Immature natural killer cell (primary cell): ENCODE results near the gene ANKMY1. TPM values are rescaled to one million over a fixed set of nuclear protein-coding genes. Genes with fewer than 3 reads are reported as not detected.

Experiments used
- polyA plus RNA-seq, 3 donors: library from polyadenylated mRNA; unstranded; fragments of 300-500 nt; fragmentation: Illumina TruSeq; gene quantifications; one replicate each; pipeline ENCODE4 v1.2.3, GENCODE V29; 2021

ANKMY1 gene
- polyA plus RNA-seq, 3 donors from 2014 or later = 5.6 to 12.4 (median 7.3) TPM

Other genes with a start within 250 kb of the ANKMY1 start
- not detected for gene GPC1, start 122.3 kb downstream of the ANKMY1 start, polyA plus RNA-seq
- 10 to 100 TPM; 13.7 to 27.4 (median 27.4) TPM for gene DUSP28, start 2.4 kb upstream of the ANKMY1 start, polyA plus RNA-seq
- gene RNPEPL1, start 10.5 kb upstream of the ANKMY1 start, polyA plus RNA-seq = 10 to 100 TPM; 46.5 to 51.4 (median 49.9) TPM
- gene CAPN10, start 28.7 kb upstream of the ANKMY1 start, polyA plus RNA-seq = 10 to 100 TPM in 2 of 3 donors, 1 to 10 TPM in 1; 9.7 to 22.5 (median 11.6) TPM
- 1 to 10 TPM in 1 of 3 donors, under 1 TPM in 1, not detected in 1; 0.89 to 1.6 TPM for gene GPR35, start 67.5 kb upstream of the ANKMY1 start, polyA plus RNA-seq
- not detected for gene AQP12B, start 124.9 kb upstream of the ANKMY1 start, polyA plus RNA-seq
- gene AQP12A, start 133.9 kb upstream of the ANKMY1 start, polyA plus RNA-seq = not detected